Fibroblast of villous mesenchyme (primary cell): ENCODE measurements around the gene SIL1. TPM values are rescaled to one million over a fixed set of nuclear protein-coding genes. Genes with fewer than 3 reads are reported as not detected.

Experiments used
- DNase-seq: peaks from one replicate; pipeline ENCODE4 v3.0.0-alpha.2; 2010; ENCODE audit warnings: low read depth
- H3K4me3 ChIP-seq: 2 replicates; pipeline ENCODE4 v1.5.1; 2011; ENCODE audit warnings: low read depth, mild to moderate bottlenecking, low read length
- CTCF ChIP-seq: IDR thresholded peaks from 2 replicates; pipeline ENCODE4 v1.5.1; 2012; ENCODE audit warnings: low read depth, mild to moderate bottlenecking, low read length; ENCODE audit not compliant: insufficient read depth
- total RNA-seq: library from RNA; depleted of rRNA; stranded (reverse); fragments of >200 nt; gene quantifications from 2 replicates; pipeline ENCODE4 v1.2.3, GENCODE V29; 2012

SIL1 gene
- total RNA-seq, 1 donor = 57.0 TPM

- no peak for TF ChIP-seq CTCF
- no peak overlapping the region for H3K4me3 ChIP-seq
- DNase-seq = no peak
Measured at GRCh38 chr5:139214646-139215045, 16.5 kb upstream of the SIL1 start.

DNA sequence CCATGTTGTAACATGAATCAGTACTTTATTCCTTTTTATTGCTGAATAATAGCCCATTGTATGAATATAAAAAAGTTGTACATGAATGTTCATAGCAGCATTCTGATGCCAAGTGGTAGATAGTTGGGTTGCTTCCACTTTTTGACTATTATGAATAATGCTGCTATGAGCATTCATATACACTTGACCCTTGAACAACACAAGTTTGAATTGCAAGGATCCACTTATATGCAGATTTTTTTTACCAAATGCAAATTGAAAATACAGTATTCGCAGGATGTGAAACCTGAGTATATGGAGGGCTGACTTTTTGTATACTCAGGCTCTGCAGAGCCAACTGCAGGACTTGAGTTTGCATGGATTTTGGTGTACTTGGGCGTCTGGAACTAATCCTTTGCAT, 14.7 kb upstream of the SIL1 start:
- no peak for TF ChIP-seq CTCF
- DNase-seq = no peak
- H3K4me3 ChIP-seq = no peak overlapping the region

DNA sequence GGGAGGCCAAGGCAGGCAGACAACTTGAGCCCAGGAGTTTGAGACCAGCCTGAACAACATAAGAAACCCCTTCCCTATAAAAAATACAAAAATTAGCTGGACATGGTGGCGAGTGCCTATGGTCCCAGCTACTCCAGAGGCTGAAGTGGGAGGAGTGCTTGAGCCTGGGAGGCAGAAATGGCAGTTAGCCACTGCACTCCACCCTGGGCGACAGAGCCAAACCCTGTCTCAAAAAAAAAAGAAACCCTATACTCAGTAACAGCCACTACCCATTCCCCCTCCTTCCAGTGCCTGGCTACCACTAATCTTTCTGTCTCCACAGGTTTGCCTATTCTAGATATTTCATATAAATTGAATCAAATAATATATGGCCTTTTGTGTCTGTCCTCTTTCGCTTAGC, 14.3 kb upstream of the SIL1 start:
- no peak for TF ChIP-seq CTCF
- no peak for DNase-seq
- no peak overlapping the region for H3K4me3 ChIP-seq

GRCh38 chr5:139210585-139210984, 12.4 kb upstream of the SIL1 start:
- H3K4me3 ChIP-seq = no peak overlapping the region
- no peak for TF ChIP-seq CTCF
- DNase-seq = no peak

GRCh38 chr5:139207297-139208000, 9.3 kb upstream of the SIL1 start:
- H3K4me3 ChIP-seq = no peak overlapping the region
- no peak for DNase-seq
- no peak for TF ChIP-seq CTCF

DNA sequence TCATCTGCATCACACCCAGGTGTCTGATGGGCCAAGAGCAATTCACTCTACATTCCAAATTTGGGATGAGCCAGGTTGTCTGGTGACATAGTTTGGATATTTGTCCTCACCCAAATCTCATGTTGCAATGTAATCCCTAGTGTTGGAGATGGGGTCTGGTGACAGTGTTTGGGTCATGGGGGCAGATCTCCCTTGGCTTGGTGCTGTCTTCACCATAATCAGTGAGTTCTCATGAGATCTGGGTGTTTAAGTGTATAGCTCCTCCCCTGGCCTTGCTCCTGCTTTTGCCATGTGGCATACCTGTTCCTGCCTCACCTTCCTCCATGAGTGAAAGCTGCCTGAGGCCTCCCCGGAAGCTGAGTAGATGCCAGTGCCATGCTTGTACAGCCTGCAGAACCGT, 7.4 kb upstream of the SIL1 start:
- TF ChIP-seq CTCF = no peak
- DNase-seq = no peak
- H3K4me3 ChIP-seq = no peak overlapping the region

- no peak for TF ChIP-seq CTCF
- no peak overlapping the region for H3K4me3 ChIP-seq
- no peak for DNase-seq
Measured at GRCh38 chr5:139205124-139205523, 7.0 kb upstream of the SIL1 start.
